Stimulated activated naive CD4-positive, alpha-beta T cell (primary cell): ENCODE measurements around the gene TTLL11.
"Not testable (repeated sequence)": the region's sequence is repeated elsewhere in the genome, so short reads cannot be mapped to it uniquely, and the experiment has no call there.

Experiments
- DNase-seq, 6 experiments: peaks; one replicate each; lab custom pipeline; 2025; lab: John Stamatoyannopoulos, UW

Gene TTLL11

DNA sequence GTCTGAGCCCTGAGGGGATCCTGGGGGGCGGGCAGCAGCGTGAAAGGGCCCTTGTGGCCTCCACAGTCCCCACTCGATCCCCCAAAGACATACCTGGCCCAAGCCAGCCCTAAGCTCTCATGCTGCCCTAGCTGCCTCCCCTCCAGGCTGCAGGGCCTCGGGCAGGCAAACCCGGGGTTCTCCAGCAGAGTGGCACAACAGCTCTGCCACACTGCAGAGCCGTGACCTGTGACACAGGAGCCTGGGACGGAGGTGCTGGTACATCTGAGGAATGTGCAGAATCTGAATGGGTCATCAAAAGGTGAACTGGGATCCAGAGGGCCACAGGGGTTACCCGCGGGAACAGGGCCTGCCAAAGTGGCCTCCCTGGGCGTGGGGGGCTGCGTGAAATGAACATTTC, 278.5 kb downstream of the TTLL11 start:
- DNase-seq = no peak

GRCh38 chr9:121813519-121814210, 279.4 kb downstream of the TTLL11 start:
- DNase-seq = no peak

DNA sequence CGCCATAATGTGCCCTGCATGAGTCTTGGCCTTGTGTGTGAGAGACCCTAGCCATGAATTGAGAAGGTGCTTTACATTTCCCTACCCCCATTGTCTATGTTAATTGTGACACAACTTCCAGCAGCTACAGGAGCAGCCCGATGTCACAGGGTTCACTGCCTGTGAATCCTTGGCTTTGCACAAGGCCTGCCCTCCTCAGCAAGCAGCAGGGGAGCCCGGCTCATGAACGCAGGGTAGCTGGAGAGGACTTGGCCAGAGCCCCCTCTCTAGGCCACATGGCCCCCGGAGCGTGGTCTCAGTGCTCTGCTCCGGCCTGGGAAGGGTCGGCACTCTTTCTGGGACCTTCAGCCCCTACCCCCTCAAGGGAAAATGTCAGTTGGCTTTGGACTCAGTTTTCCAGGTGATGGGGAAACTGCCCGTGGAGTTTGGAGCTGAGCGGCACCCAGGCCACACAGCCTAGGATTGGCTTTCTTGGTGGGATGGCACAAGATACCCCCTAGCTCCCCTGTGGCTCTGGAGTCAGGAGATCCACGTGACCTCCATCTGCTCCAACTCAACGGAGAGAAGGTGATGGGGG, 280.9 kb downstream of the TTLL11 start:
- DNase-seq = no peak

- DNase-seq = no peak
Measured at GRCh38 chr9:121811751-121812150, 281.4 kb downstream of the TTLL11 start.

DNA sequence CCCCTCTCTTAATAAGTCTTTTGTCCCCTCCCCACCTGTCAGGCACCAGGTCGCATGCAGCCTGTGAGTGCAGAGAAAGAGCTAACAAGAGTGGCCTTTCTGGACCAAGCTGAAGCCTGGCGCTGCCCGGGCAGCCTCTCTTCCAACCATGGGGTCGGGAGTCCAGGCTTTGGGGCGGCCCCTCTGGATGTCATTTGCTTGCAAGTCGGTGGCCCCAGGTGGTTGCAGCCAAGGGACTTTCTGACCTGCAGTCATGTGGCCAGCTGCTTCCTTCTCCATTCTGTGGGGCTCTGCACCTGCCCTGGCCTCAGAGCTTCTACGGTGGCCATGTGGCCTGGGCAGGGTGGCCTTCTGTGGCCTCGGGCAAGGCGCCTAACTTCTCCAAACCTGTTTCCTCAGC, 282.0 kb downstream of the TTLL11 start:
- DNase-seq = no peak

DNA sequence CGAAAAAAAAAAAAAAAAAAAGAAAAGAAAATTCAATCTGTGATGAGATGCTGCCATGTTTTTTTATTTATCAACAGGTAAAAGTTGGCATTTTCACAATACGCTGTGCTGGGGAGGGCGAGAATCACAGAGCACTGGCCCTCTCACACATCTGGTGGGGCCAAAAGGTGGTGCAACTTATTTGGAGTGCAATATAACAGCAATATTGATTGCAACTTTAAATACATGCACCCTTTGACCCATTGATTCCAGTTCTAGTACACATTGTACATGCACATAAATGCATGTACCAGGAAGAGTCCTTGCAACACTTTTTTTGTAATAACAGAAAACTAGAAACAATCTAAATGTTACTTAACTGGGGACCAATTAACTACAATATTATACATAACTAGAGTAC, 282.6 kb downstream of the TTLL11 start:
- DNase-seq = no peak

DNA sequence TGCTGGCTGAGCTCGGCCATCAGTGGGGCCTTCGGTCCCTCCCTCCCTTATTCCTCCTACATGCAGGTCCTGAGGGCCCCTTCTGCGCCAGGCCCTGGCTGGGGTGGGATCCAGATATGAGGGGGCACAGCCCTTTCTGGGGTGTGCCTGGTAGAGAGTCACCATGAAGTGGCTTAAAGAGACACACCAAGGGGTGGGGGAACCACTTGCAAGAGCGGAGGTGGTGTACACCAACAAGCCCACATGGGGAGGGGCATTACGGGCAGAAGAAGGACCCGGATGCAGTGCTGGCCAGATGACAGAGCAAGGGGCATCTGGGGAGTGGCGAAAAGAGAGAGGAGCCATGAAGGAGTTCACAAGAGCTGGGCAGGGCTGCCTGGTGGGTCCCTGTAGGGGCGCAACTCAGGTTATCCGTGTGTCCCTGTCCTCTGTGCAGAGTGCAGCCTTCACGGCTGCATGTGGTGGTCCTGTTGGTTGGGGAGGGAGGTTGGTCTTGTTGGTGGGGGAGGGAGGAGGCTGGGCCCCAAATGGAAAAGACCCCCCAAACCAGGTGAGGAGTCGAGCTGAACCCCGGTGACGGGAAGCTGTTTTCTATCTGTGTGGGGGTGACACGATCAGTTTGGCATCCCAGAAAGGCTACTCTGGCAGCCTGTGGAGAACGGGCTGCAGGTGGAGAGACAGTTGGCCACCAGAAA, 283.6 kb downstream of the TTLL11 start:
- no peak for DNase-seq

GRCh38 chr9:121808781-121809180, 284.3 kb downstream of the TTLL11 start:
- no peak for DNase-seq

DNA sequence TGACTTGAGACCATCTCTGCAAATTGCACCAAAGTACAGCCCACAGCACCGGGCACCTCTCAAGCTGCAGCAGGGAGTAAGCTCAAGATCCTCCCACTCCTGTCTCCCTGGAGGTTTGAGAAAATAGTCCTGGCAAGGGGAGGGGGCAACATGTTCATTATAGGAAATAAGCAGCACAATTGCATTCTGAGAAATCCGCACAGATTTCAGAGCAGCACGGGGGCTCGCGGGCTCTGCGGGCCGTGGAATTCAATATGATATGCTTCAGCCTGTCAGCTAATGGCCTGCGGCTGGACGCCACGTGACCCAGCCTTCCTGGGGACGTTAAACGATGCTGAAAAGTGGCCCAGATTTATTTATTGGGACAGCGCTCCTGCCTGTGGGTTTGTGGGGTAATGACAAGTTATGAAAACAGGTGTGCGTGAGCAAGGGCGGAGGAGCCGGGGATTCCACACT, 285.3 kb downstream of the TTLL11 start:
- no peak for DNase-seq

GRCh38 chr9:121807069-121807822, 285.9 kb downstream of the TTLL11 start:
- no peak for DNase-seq

DNA sequence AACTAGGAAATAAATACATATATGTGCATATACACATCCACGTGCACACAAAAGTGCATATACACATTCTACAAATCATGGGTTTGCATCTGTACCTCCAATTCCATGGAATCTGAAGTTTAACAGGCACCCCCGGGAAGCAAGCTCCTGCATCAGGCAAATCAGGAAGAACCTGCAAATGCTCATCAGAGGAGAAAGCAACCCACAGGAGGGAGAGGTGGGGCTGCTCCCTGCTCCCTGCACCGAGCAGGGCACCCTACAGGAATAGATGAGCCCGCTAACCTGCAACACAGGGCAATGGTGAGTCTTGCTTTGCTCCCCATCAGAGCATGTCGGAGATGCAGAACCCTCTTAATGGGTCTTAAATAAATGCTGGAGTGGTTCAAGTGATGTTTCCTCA, 290.4 kb downstream of the TTLL11 start:
- DNase-seq = no peak

DNA sequence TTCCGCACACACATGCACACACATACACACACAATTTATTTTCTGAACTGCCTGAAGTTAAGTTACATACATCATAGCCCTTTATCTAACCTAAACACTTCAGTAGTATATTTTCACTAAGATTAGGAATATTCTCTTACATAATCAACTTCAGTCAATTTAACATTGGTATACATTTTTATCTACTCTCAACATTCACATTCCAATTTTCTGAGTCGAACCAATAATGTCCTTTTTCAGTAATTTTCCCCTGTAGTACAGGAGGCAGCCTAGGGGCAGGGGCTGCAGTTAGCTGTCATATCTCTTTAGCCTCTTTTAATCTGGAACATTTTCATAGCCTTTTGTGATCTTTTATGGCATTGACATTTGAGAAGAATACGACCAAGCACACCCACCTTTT, 291.5 kb downstream of the TTLL11 start:
- no peak for DNase-seq

DNA sequence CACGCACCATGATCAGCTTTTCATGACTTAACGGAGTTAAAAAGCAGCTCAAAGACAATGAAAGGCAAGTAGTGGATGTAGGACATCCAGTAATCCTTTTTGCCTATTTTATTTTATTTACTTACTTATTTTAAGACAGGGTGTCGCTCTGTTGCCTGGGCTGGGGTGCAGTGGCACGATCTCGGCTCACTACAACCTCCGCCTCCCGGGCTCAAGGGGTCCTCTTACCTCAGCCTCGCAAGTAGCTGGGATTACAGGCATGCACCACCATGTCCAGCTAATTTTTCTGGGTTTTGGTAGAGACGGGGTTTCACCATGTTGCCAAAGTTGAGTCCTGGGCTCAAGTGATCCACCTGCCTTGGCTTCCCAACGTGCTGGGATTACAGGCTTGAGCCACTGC, 292.7 kb downstream of the TTLL11 start:
- DNase-seq = no peak

DNA sequence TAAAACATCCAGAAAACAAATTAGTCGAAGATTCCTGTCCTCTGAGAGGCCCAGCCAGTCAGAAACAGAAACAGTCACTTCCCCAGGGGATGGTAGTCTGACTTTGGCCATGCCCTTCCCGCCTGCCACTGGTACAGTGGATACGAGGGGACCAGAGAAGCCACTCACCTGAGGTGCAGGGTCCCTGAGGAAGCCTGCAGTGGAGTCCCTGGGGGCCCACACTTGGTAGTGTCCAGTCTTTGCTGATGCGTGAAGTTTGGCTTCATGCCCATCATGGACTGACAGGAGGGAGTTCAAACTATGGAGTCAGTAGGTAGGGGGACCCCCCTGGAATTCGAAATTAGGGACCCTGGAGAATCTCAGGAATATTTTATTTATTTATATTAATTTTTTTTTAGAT, 294.2 kb downstream of the TTLL11 start:
- DNase-seq = no peak

GRCh38 chr9:121797081-121797480, 296.0 kb downstream of the TTLL11 start:
- DNase-seq = no peak

- DNase-seq = not testable (repeated sequence)
Measured at GRCh38 chr9:121794334-121794733, 298.8 kb downstream of the TTLL11 start.

DNA sequence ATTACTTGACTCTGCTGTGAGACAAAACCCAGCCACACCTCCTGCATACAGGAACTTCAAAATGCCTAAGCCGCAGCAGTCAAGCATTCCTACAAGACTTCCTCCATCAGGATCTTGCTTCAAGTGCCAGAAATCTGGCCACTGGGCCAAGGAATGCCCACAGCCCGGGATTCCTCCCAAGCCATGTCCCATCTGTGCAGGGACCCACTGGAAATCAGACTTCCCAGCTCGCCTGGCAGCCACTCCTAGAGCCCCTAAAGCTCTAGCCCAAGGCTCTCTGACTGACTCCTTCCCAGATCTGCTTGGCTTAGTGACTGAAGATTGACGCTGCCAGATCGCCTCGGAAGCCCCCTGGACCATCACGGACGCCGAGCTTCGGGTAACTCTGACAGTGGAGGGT, 300.6 kb downstream of the TTLL11 start:
- not testable (repeated sequence) for DNase-seq

GRCh38 chr9:121790841-121791240, 302.3 kb downstream of the TTLL11 start:
- no peak for DNase-seq

- DNase-seq = no peak
Measured at GRCh38 chr9:121788686-121789366, 304.3 kb downstream of the TTLL11 start.

DNA sequence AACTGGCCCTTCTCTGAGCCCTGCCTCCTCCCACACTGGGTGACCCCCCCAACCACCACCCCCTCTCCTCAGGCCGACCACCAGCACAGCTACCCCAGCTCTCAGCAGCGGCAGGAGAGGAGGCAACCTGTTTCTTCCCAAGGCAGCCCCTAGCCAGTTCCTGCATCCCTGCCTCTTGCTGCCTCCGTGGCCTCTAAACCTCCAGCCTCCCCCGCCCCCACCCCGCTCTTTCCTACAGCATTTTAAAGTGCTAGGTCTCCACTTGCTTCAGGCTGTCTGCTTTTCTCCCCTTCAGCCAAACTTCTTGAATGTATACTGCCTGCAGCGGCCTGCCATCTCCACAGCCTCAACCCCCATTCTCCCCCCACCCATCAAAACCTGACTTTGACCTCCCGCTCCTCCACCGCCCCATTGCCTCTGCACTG, 306.1 kb downstream of the TTLL11 start:
- no peak for DNase-seq

DNA sequence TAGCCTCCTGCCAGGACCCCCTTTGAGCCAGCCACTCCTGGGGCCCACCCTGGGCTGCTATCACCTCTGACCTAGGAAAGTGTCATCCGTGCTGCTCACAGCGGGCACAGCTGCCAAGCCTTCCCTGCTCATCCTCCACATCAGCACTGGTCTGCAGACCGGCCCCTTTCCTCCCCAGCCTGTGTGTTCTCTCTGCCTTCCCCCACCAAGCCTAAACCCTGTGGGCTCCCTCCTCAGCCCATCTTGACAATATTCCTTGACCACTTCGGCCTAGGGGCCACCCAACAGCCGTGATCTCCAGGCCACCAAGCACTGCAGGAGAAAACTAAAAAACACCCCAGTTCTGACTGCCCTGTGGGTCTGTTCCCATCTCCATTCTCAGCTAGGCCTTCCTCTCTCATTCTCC, 306.6 kb downstream of the TTLL11 start:
- DNase-seq = no peak
